Left cardiac atrium (tissue), 2 donors: ENCODE data around the gene TRIM54. TPM values are rescaled to one million over a fixed set of nuclear protein-coding genes. Genes with fewer than 3 reads are reported as not detected.

Source experiments
- total RNA-seq, 2 donors: library from RNA; stranded (reverse); fragmentation: NEBNext Ultra II Directional; extraction: Animal tissue kit (Norgen Biotek cat#: 25700); gene quantifications; one replicate each; pipeline ENCODE4 v1.2.1, GENCODE V29; 2021
- donor health status: DM: no; HTN: yes; CAD: no; lungs with severe emphysema.
- donor health status: DM: yes; HTN: yes; CAD: no.

The TRIM54 gene
- total RNA-seq, 2 donors from 2014 or later: 92.1 to 105 TPM

Other genes with a start within 250 kb of the TRIM54 start
- gene TMEM214, start 249.5 kb upstream of the TRIM54 start, total RNA-seq: 10 to 100 TPM; 39.1 to 66.5 TPM
- 10 to 100 TPM in 1 of 2 donors, 1 to 10 TPM in 1; 8.4 to 12.0 TPM for gene AGBL5, start 230.8 kb upstream of the TRIM54 start, total RNA-seq
- 100 to 1,000 TPM; 364 to 404 TPM for gene OST4, start 210.8 kb upstream of the TRIM54 start, total RNA-seq
- gene EMILIN1, start 203.8 kb upstream of the TRIM54 start, total RNA-seq: 10 to 100 TPM; 41.1 to 46.6 TPM
- 1 to 10 TPM; 3.0 to 4.3 TPM for gene KHK, start 195.7 kb upstream of the TRIM54 start, total RNA-seq
- gene CGREF1, start 163.3 kb upstream of the TRIM54 start, total RNA-seq: 1 to 10 TPM; 5.6 to 5.9 TPM
- 1 to 10 TPM; 1.1 to 3.2 TPM for gene ABHD1, start 158.6 kb upstream of the TRIM54 start, total RNA-seq
- gene PREB, start 147.8 kb upstream of the TRIM54 start, total RNA-seq: 10 to 100 TPM; 50.1 to 51.5 TPM
- not detected for gene PRR30, start 143.0 kb upstream of the TRIM54 start, total RNA-seq
- gene TCF23, start 133.4 kb upstream of the TRIM54 start, total RNA-seq: under 1 TPM in 1 of 2 donors, not detected in 1; 0.24 TPM
- gene ATRAID, start 70.4 kb upstream of the TRIM54 start, total RNA-seq: 100 to 1,000 TPM; 106 to 125 TPM
- 10 to 100 TPM; 20.0 to 21.4 TPM for gene SLC5A6, start 70.2 kb upstream of the TRIM54 start, total RNA-seq
- 10 to 100 TPM; 12.7 to 15.2 TPM for gene CAD, start 65.1 kb upstream of the TRIM54 start, total RNA-seq
- 1 to 10 TPM; 4.8 to 5.7 TPM for gene SLC30A3, start 19.4 kb upstream of the TRIM54 start, total RNA-seq
- under 1 TPM; 0.41 to 0.71 TPM for gene DNAJC5G, start 7.0 kb upstream of the TRIM54 start, total RNA-seq
- 1 to 10 TPM; 1.2 to 1.6 TPM for gene UCN, start 26.0 kb downstream of the TRIM54 start, total RNA-seq
- gene MPV17, start 40.7 kb downstream of the TRIM54 start, total RNA-seq: 10 to 100 TPM; 52.7 to 60.9 TPM
- gene GTF3C2, start 74.3 kb downstream of the TRIM54 start, total RNA-seq: 10 to 100 TPM; 17.7 to 29.1 TPM
- gene EIF2B4, start 87.9 kb downstream of the TRIM54 start, total RNA-seq: 10 to 100 TPM; 32.1 to 40.0 TPM
- gene SNX17, start 88.2 kb downstream of the TRIM54 start, total RNA-seq: 10 to 100 TPM; 61.4 to 74.3 TPM
- gene ZNF513, start 98.3 kb downstream of the TRIM54 start, total RNA-seq: 10 to 100 TPM in 1 of 2 donors, 1 to 10 TPM in 1; 9.4 to 11.9 TPM
- gene PPM1G, start 127.2 kb downstream of the TRIM54 start, total RNA-seq: 10 to 100 TPM; 35.2 to 42.1 TPM
- gene NRBP1, start 146.2 kb downstream of the TRIM54 start, total RNA-seq: 10 to 100 TPM; 50.5 to 58.7 TPM
- gene KRTCAP3, start 160.0 kb downstream of the TRIM54 start, total RNA-seq: not detected
- gene IFT172, start 207.3 kb downstream of the TRIM54 start, total RNA-seq: 10 to 100 TPM; 19.0 to 20.5 TPM
- gene FNDC4, start 212.8 kb downstream of the TRIM54 start, total RNA-seq: 10 to 100 TPM; 16.5 to 32.5 TPM
- gene GCKR, start 214.4 kb downstream of the TRIM54 start, total RNA-seq: 1 to 10 TPM; 1.1 to 1.2 TPM